Inflammatory macrophage treated with lipopolysaccharide for 1 hour (primary cell): Measurements from ENCODE around the gene OR8A1.
"Not testable (repeated sequence)": the region's sequence is repeated elsewhere in the genome, so short reads cannot be mapped to it uniquely, and the experiment has no call there.

Experiments used
- DNase-seq, 2 donors: peaks; one replicate each; pipeline ENCODE4 v3.0.0-alpha.2; 2020 to 2022

Gene OR8A1

DNA sequence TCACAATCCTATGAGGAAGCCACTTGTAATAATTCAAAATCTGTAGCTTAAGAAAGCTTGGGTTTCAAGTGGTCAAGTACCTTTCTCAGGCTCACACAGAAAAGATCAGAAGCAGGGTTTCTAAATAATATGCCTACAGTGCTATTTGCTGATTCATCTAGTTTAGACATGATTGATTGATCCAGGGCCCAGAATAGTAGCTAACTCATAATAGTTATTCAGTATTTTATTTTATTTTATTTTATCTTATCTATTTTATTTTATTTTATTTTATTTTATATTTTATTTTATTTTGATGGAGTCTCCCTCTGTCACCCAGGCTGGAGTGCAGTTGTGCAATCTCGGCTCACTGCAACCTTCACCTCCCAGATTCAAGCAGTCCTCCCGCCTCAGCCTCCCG is 25.5 kb downstream of the OR8A1 start:
- no peak for DNase-seq

DNA sequence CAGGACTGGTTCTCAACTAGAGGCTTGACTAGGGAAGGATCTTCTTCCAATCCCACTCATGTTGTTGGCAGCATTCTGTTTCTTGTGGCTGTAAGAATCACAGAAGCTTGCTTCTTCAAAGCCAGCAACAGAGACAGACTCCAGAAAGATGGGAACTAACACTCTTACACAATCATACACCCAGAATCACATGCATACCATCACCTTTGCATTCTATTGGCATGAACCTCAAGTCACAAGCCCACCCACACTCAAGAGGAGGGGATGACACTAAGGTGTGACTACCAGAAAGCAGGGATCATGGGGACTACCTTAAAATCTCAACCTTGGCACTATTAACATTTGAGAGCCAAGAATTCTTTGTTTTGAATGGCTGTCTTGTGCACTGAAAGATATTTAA is 27.8 kb downstream of the OR8A1 start:
- DNase-seq, result peak in 1 of 2 donors; percentile 40

DNA sequence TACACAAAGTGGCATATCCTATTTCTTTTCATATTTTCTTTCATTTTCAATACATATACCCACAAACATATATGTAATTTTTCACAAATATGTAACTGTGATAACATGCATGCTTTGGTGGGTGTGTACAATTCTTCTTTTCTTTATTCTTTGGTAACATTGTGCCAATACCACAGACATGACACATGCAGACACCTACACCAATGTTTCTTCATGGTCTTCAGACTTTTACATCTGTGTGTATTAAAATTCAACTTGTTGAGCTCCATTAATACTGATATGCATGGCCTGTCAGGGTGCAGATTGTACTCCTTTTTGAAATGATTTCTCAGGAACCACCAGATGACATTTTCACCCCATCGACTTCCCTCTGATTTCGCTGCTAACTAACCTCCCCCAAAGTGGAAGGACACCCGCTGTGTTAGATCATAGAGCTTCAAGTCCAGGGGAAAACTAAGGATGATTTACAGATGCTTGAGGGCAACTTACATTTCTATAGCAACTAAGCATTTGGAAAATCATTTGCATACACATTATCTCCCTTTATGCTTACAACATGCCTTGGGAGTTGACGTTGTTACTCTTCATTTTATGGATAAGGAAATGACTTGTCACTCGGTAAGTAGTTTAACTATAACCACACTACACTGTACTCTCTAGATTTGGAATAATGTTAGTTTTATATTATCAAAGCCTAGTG is 31.0 kb downstream of the OR8A1 start:
- no peak for DNase-seq

DNA sequence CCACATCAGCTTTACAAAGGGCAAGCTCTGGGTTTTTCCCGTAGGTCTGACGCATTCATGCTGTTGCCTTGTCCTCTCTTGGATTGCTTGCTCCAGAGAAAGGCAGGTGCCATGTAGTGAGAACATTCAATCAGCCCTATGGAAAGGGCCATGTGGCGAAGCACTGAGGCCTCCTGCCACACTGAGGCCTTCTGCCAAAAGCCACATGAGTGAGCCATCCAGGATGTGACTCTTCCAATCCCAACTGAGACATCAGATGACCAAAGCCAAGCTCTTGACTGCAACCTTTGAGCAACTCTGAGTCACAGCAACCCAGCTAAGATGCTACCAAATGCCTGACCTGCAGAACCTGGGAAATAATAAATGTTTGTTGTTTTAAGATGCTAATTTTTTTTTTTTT is 32.4 kb downstream of the OR8A1 start:
- DNase-seq, result no peak

DNA sequence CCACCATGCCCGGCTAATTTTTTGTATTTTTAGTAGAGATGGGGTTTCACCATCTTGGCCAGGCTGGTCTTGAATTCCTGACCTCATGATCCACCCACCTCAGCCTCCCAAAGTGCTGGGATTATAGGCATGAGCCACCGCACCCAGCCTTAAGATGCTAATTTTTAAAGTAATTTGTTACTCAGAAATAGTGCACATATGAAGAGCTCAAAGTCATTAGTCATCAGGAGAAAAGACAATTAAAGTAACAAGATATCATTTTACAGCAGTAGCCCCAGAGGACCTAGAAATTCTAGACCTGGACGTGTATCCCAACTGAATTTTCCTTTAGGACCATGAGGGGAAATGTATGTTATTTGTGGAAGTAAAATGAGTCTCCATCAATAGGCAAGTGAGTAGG is 32.9 kb downstream of the OR8A1 start:
- not testable (repeated sequence) for DNase-seq

DNA sequence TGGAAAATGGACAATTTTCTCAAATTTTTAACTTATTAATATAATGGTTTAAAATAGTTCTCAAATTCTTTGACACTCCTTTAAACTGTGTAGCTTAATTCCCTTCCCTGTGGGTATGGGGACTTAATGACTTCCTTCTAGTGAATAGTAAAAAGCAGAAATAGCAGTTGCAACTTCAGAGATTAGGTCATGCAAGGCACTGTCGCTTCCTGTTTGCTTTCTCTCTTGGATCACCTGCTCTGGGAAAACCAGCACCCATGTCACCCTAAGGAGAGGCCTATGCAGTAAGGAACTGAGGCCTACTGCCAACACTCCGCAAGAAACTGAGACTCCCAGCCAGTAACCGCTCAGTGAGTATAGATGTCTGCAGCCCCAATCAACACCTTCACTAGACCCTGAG is 35.9 kb downstream of the OR8A1 start:
- peak; percentile 85 to 94 for DNase-seq

DNA sequence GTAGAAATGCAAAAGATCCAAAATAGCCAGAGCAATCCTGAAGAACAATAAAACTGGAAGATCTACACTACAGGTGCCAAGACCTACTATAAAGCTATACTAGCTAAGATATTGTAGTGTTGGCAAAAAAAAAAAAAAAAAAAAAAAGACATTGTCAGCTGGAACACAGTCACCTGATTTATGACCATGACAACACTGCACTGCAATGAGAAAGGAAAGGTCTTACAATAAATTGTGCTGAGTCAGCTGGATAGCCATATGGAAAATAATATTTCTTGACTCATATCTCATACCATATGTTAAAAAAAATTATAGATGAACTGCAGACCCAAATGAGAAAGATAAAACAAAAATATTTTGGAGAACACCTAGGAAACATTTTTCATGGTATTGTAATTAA is 38.4 kb downstream of the OR8A1 start:
- DNase-seq, result peak in 1 of 2 donors; percentile 21

DNA sequence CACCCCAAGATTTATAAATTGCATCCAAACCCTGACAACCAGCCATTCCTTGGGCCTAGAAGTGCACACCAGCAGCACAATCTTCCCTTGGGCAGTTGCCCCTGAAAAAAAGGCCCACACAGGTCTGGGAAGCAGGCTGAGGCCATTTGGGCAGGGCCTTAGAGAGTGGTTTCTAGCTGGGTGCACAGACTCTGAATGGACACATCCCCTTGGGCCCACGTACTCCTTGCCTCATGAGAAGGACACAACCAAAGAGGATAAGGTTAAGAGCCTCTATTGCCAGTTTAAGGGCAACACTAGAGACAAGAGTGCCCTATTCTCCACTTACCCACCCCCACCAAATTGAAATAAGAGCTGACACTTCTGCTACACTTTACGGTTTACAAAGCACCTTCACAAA is 40.5 kb downstream of the OR8A1 start:
- no peak for DNase-seq

DNA sequence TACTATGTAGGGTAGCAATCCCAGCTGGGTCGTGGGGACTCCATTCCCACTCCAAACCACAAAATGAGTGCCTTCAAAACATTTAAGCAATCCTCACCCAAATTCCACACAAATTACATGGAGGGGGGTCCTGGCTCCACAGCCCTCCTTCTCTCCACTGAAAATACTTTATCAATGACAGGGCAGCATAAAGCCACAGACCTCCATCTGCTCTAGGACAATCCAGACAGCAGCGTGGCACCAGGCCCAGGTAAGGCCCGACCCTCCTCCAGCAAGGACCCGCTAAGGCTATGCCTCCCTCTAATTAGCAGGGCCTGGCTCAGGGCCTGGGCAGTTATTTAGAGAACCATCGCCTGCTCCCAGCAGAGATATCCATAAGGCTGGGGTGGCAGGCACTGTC is 41.3 kb downstream of the OR8A1 start, which contains the start of gene PANX3:
Gene PANX3, plus strand, starts transcription at position 365 of the 400 bp plus-strand sequence. CDS start 129 bp downstream, outside the sequence.
- DNase-seq, result no peak

DNA sequence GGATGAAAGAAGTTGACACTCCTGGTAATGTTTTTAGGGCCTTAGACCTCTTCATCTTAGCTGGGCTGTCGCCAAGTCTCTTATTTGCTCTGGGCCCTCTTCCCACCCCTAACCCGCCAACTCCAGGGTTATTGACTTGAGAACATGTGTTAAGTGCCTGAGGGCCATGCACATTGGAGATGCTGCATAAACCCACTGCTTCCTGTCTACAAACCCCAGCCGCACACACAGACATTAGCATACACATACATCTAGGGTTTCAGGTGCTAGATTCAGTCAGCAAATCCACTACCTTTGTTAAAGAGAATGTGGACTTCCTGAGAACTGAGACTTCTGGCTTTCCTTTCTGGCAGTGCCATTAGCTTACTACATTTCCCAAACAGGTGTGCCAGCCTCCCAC is 42.2 kb downstream of the OR8A1 start:
- no peak for DNase-seq

DNA sequence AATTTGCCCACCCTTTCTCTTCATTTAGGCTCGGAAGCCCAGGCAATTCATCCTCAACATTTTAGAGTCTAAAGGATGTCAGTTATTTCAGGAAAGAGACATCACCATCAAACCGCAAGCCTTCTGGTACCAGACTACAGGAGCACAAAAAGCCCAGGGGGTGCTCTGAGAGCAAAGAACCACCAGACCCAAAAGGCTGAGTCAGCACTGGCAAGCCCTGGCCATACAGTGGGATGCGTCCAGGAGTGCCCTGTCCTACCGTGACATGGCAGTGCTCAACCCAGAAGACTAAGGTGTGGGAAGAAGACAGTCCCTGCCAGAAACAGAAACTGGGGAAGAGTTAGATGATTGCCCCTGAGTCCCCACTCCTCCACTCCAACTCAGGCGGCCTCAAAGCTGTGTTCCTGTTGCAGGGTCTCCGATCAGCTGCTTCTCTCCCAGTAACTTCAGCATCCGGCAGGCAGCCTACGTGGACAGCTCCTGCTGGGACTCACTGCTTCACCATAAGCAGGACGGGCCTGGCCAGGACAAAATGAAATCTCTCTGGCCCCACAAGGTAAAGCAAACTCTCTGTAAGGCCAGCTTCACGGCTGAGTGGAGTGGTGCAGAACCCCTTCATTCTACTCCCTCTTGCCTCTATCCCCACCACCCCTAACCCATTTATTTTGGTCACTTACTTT is 42.9 kb downstream of the OR8A1 start:
- no peak for DNase-seq

DNA sequence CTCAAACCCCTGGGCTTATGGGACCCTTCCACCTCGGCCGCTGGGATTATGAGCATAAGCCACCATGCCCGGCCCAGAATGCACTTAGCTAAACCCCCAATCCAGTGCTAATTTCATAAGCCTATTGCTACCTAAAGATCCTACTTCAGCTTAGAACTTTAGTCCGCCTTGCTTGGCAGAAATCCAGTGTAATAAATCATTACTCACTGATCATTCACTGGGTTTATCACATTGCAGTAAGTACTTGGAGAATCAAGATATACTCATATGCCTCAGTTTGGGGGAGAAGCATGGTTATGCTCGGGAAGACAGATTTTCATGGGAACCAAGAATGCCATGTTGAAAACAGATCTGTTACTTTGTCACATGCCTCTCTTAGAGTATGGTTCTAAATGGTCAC is 49.1 kb downstream of the OR8A1 start:
- DNase-seq, result no peak
